SK-N-MC (cell line): ENCODE data around the gene AMPD2.
A peak's percentile ranks its signal among the peaks of the same experiment; 100 is the strongest.

Source experiments
- DNase-seq: peaks from one replicate; pipeline ENCODE4 v3.0.0-alpha.2; 2011; ENCODE audit warnings: low read depth, low spot score
- H3K27ac ChIP-seq: fragments of 200-600 bp; sonication (generic); 2 replicates; pipeline ENCODE4 v1.5.1; 2016; ENCODE audit warnings: mixed run types
- H3K36me3 ChIP-seq: fragments of 200-600 bp; sonication (generic); 2 replicates; pipeline ENCODE4 v1.6.1; 2017; ENCODE audit warnings: antibody characterized with exemption, low read length, mixed read lengths; ENCODE audit not compliant: insufficient read depth
- H3K4me3 ChIP-seq: fragments of 200-600 bp; sonication (generic); 2 replicates; pipeline ENCODE4 v1.5.1; 2016
- H3K9ac ChIP-seq: fragments of 200-600 bp; sonication (generic); 2 replicates; pipeline ENCODE4 v1.8.0; 2017; ENCODE audit warnings: mixed run types, mixed read lengths; ENCODE audit not compliant: insufficient read length
- H3K9me3 ChIP-seq: fragments of 200-600 bp; sonication (generic); 2 replicates; pipeline ENCODE4 v1.6.1; 2017; ENCODE audit warnings: low read depth, mild to moderate bottlenecking, antibody characterized with exemption, low read length, moderate library complexity, mixed read lengths
- EZH2 ChIP-seq: fragments of 200-600 bp; sonication (generic); IDR thresholded peaks from one replicate; pipeline ENCODE4 v1.6.1; 2017; ENCODE audit warnings: antibody characterized with exemption
- FOXP2 ChIP-seq: optimal IDR thresholded peaks from 2 replicates; pipeline ENCODE3; 2011; ENCODE audit warnings: mild to moderate bottlenecking, moderate library complexity; ENCODE audit not compliant: insufficient read depth; ENCODE audit errors: extremely low read length, control extremely low read depth
- POLR2AphosphoS5 ChIP-seq: IDR thresholded peaks from 2 replicates; pipeline ENCODE4 v1.6.1; 2012; ENCODE audit warnings: mild to moderate bottlenecking, low read depth, low read length, borderline replicate concordance

Gene AMPD2

GRCh38 chr1:109619576-109620400 lies at the start of gene AMPD2, which contains the start of gene GNAT2:
AMPD2 (plus strand) TSS chr1:109619837; CDS start chr1:109621176, 1,339 bp downstream.
GNAT2 (minus strand) TSS chr1:109619616; CDS start chr1:109612870, 6,746 bp downstream.
- DNase-seq = no peak
- TF ChIP-seq EZH2 (no peak), POLR2AphosphoS5 (peak; percentile 86)
- Histone ChIP-seq H3K36me3 (no peaks in the 10 kb centered on the region), H3K9ac (peak within 1 kb of the TSS; percentile 93), H3K4me3 (peak within 1 kb of the TSS; percentile 99), H3K27ac (peak within 1 kb of the TSS; percentile 79), H3K9me3 (no peaks in the 10 kb centered on the region)

DNA sequence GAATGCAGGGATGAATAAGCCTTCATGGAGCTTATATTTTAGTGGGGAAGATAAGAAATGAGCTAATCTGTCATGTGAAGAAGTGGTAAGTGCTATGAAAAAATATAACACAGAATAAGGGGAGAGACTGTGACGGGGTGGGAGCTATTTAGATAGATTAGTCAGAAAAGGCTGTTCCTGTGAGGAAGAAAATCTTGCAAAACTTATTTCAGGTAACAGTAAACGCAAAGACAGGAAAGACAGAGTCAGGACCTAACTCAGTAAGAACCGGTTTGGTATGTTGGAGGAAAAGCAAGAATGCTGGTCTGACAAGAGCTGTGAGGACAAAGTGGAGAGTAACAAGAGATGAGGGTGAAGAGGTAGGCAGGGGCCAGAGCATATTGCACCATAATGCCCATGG lies 49.2 kb upstream of the AMPD2 start:
- Histone ChIP-seq H3K4me3 (no peak overlapping the region), H3K9ac (no peak overlapping the region), H3K9me3 (no peaks in the 10 kb centered on the region), H3K36me3 (no peaks in the 10 kb centered on the region), H3K27ac (no peak overlapping the region)
- TF ChIP-seq FOXP2 = no peak
- TF ChIP-seq EZH2 = no peak
- no peak for TF ChIP-seq POLR2AphosphoS5
- DNase-seq = no peak

DNA sequence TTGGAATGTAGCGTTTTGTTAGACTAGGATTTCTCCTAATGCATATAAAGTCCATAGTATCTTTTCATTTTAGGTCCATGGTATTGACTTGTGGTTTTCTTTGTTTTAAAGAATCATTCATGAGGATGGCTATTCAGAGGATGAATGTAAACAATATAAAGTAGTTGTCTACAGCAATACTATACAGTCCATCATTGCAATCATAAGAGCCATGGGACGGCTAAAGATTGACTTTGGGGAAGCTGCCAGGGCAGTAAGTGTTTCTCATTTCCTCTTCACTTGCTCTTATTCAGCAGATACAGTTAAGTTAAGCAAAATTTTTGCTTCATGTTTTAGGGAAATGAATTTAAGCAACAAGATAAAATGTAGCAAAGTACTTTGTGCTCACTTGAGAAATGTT lies 45.9 kb upstream of the AMPD2 start:
- Histone ChIP-seq H3K4me3 (no peak overlapping the region), H3K36me3 (peaks cover 13% of the 10 kb centered on the region), H3K9me3 (no peaks in the 10 kb centered on the region), H3K27ac (peak overlapping the region; percentile 32; the same call in 1 of the 2 replicates), H3K9ac (no peak overlapping the region)
- no peak for TF ChIP-seq EZH2
- no peak for TF ChIP-seq POLR2AphosphoS5
- TF ChIP-seq FOXP2 = no peak
- DNase-seq = no peak

- no peak overlapping the region for H3K9ac ChIP-seq
- no peak for TF ChIP-seq FOXP2
- no peak for TF ChIP-seq EZH2
- no peak for TF ChIP-seq POLR2AphosphoS5
- DNase-seq = no peak
- H3K9me3 ChIP-seq = no peaks in the 10 kb centered on the region
- H3K4me3 ChIP-seq = no peak overlapping the region
- peak overlapping the region; percentile 72 for H3K27ac ChIP-seq
- peaks cover 49% of the 10 kb centered on the region for H3K36me3 ChIP-seq
These were observed 40.6 kb upstream of the AMPD2 start for GRCh38 chr1:109578947-109579443.

GRCh38 chr1:109579491-109579890 lies 40.1 kb upstream of the AMPD2 start:
- Histone ChIP-seq H3K9ac (no peak overlapping the region), H3K4me3 (no peak overlapping the region), H3K36me3 (peaks cover 53% of the 10 kb centered on the region), H3K27ac (peak overlapping the region; percentile 72), H3K9me3 (no peaks in the 10 kb centered on the region)
- DNase-seq = no peak
- TF ChIP-seq FOXP2 (no peak), POLR2AphosphoS5 (no peak), EZH2 (no peak)

GRCh38 chr1:109582021-109582420 lies 37.6 kb upstream of the AMPD2 start:
- no peak for TF ChIP-seq EZH2
- TF ChIP-seq POLR2AphosphoS5 = no peak
- TF ChIP-seq FOXP2 = no peak
- no peak overlapping the region for H3K27ac ChIP-seq
- no peak overlapping the region for H3K4me3 ChIP-seq
- H3K9me3 ChIP-seq = no peaks in the 10 kb centered on the region
- no peak overlapping the region for H3K9ac ChIP-seq
- peaks cover 65% of the 10 kb centered on the region for H3K36me3 ChIP-seq
- DNase-seq = no peak

- H3K36me3 ChIP-seq = peaks cover 81% of the 10 kb centered on the region
- TF ChIP-seq POLR2AphosphoS5 (no peak), FOXP2 (no peak), EZH2 (no peak)
- no peak overlapping the region for H3K27ac ChIP-seq
- no peak for DNase-seq
- H3K4me3 ChIP-seq = no peak overlapping the region
- no peaks in the 10 kb centered on the region for H3K9me3 ChIP-seq
- no peak overlapping the region for H3K9ac ChIP-seq
These were observed 34.9 kb upstream of the AMPD2 start for GRCh38 chr1:109584766-109585165.

- H3K9ac ChIP-seq = no peak overlapping the region
- H3K9me3 ChIP-seq = no peaks in the 10 kb centered on the region
- peaks cover 75% of the 10 kb centered on the region for H3K36me3 ChIP-seq
- H3K27ac ChIP-seq = no peak overlapping the region
- H3K4me3 ChIP-seq = no peak overlapping the region
- TF ChIP-seq FOXP2 (no peak), EZH2 (no peak), POLR2AphosphoS5 (no peak)
- DNase-seq = no peak
These were observed 33.6 kb upstream of the AMPD2 start for GRCh38 chr1:109586055-109586454.
